ENCODE results near the gene SGMS1. TPM values are rescaled to one million over a fixed set of nuclear protein-coding genes. Genes with fewer than 3 reads are reported as not detected.
"Not testable (repeated sequence)": the region's sequence is repeated elsewhere in the genome, so short reads cannot be mapped to it uniquely, and the experiment has no call there.

SGMS1 gene
- total and polyA plus RNA-seq, 2 donors (not counting 1 experiment from before 2014, with no cell fraction given), result 10.0 to 43.5 TPM

- Histone ChIP-seq H3K27ac (ENCODE audit: low read length in 2 of 2) (no peak overlapping the region), H2AFZ (ENCODE audit: insufficient read depth, low read depth, low read length, poor library complexity, severe bottlenecking) (no peak overlapping the region), H3K4me3 (ENCODE audit: control extremely low read depth in 1 of 5, extremely low read depth in 1 of 5, insufficient read depth in 1 of 5, low read depth in 2 of 5, low read length in 4 of 5) (no peak overlapping the region), H3K9me3 (ENCODE audit: control extremely low read depth in 1 of 3, control insufficient read depth in 2 of 3, insufficient read depth in 1 of 3, low read length in 2 of 3) (peaks cover 0 to 3% (median 0%) of the 10 kb centered on the region in 3 donors), H3K4me1 (ENCODE audit: control insufficient read depth in 2 of 2, insufficient read depth in 2 of 2, low read length in 2 of 2) (peaks cover 4 to 14% of the 10 kb centered on the region in 2 donors), H3K27me3 (replicated peaks in 1 of 4; ENCODE audit: control extremely low read depth in 1 of 4, control insufficient read depth in 3 of 4, insufficient read depth in 4 of 4, low read length in 3 of 4) (no peaks in the 10 kb centered on the region), H3K4me2 (replicated peaks; ENCODE audit: low read depth, low read length, poor library complexity, severe bottlenecking) (no peak overlapping the region), H3K36me3 (replicated peaks in 1 of 2; ENCODE audit: control extremely low read depth in 1 of 2, control insufficient read depth in 1 of 2, extremely low read depth in 1 of 2, insufficient read depth in 2 of 2, low read length in 1 of 2) (no peaks in the 10 kb centered on the region), H3K9ac (ENCODE audit: low read length) (no peak overlapping the region), H4K20me1 (ENCODE audit: control insufficient read depth, insufficient read depth, low read length, poor library complexity, severe bottlenecking) (no peaks in the 10 kb centered on the region), H3K79me2 (ENCODE audit: control insufficient read depth, insufficient read depth, low read length) (peaks cover 18% of the 10 kb centered on the region)
- Mint-ChIP-seq H3K4me1 (peaks cover 25% of the 10 kb centered on the region), H3K27me3 (no peaks in the 10 kb centered on the region), H3K27ac (no peak overlapping the region), H3K4me3 (no peak overlapping the region), H3K9me3 (ENCODE audit: insufficient read depth) (no peaks in the 10 kb centered on the region)
- CTCF ChIA-PET, result no interaction called here
- intact Hi-C loops (cut with micrococcal nuclease), result no loop called here
- TF ChIP-seq CTCF (IDR thresholded peaks at IDR 0.05) (no peak), EZH2 (IDR thresholded peaks at IDR 0.05; ENCODE audit: borderline replicate concordance, insufficient read depth, low read depth, low read length, poor library complexity, severe bottlenecking) (no peak)
- DNase-seq (no peak), ATAC-seq (ENCODE audit: low read depth) (no peak)
- POLR2A ChIA-PET, result no interaction called here
Measured at GRCh38 chr10:50447691-50448090, 176.1 kb downstream of the SGMS1 start.

- H3K27me3 ChIP-seq (replicated peaks in 1 of 4; ENCODE audit: control extremely low read depth in 1 of 4, control insufficient read depth in 3 of 4, insufficient read depth in 4 of 4, low read length in 3 of 4); H3K27me3 Mint-ChIP-seq; H3K4me3 ChIP-seq (ENCODE audit: control extremely low read depth in 1 of 5, extremely low read depth in 1 of 5, insufficient read depth in 1 of 5, low read depth in 2 of 5, low read length in 4 of 5); ATAC-seq (ENCODE audit: low read depth); H3K9me3 Mint-ChIP-seq (ENCODE audit: insufficient read depth); H4K20me1 ChIP-seq (ENCODE audit: control insufficient read depth, insufficient read depth, low read length, poor library complexity, severe bottlenecking); H3K27ac ChIP-seq (ENCODE audit: low read length in 2 of 2); intact Hi-C loops (cut with micrococcal nuclease); H3K9ac ChIP-seq (ENCODE audit: low read length); H2AFZ ChIP-seq (ENCODE audit: insufficient read depth, low read depth, low read length, poor library complexity, severe bottlenecking); H3K4me3 Mint-ChIP-seq; H3K27ac Mint-ChIP-seq; H3K79me2 ChIP-seq (ENCODE audit: control insufficient read depth, insufficient read depth, low read length); H3K4me1 ChIP-seq (ENCODE audit: control insufficient read depth in 2 of 2, insufficient read depth in 2 of 2, low read length in 2 of 2); H3K9me3 ChIP-seq (ENCODE audit: control extremely low read depth in 1 of 3, control insufficient read depth in 2 of 3, insufficient read depth in 1 of 3, low read length in 2 of 3); H3K4me2 ChIP-seq (replicated peaks; ENCODE audit: low read depth, low read length, poor library complexity, severe bottlenecking); DNase-seq; H3K36me3 ChIP-seq (replicated peaks in 1 of 2; ENCODE audit: control extremely low read depth in 1 of 2, control insufficient read depth in 1 of 2, extremely low read depth in 1 of 2, insufficient read depth in 2 of 2, low read length in 1 of 2); POLR2A ChIA-PET; CTCF ChIA-PET: not testable (repeated sequence)
- 100% methylated on average over 3 of the region's 5 CpGs for WGBS (ENCODE audit: insufficient coverage)
- peaks cover 11% of the 10 kb centered on the region for H3K4me1 Mint-ChIP-seq
Measured at GRCh38 chr10:50445777-50446176, 178.0 kb downstream of the SGMS1 start.
